Chondrocyte (in vitro differentiated cells): ENCODE measurements around the gene LMNTD2. TPM values are rescaled to one million over a fixed set of nuclear protein-coding genes. Genes with fewer than 3 reads are reported as not detected.
A peak's percentile ranks its signal among the peaks of the same experiment; 100 is the strongest.

ENCODE experiments used
- DNase-seq: peaks from one replicate; pipeline ENCODE4 v3.0.0; 2021; ENCODE audit warnings: mixed read lengths, low spot score
- H3K27ac Mint-ChIP-seq: one replicate; pipeline ENCODE4 v1.8.0; 2021; ENCODE audit warnings: mild to moderate bottlenecking, moderate library complexity, mixed read lengths; ENCODE audit not compliant: unreplicated experiment
- H3K27me3 Mint-ChIP-seq: 2 replicates; pipeline ENCODE4 v1.8.0; 2021; ENCODE audit warnings: low read depth, mixed read lengths
- H3K36me3 Mint-ChIP-seq: 2 replicates; pipeline ENCODE4 v1.8.0; 2021; ENCODE audit warnings: low read depth, mixed read lengths
- H3K4me1 Mint-ChIP-seq: 2 replicates; pipeline ENCODE4 v1.8.0; 2021; ENCODE audit warnings: low read depth, mild to moderate bottlenecking, mixed read lengths
- H3K4me3 Mint-ChIP-seq: one replicate; pipeline ENCODE4 v1.8.0; 2021; ENCODE audit warnings: mild to moderate bottlenecking, moderate library complexity, mixed read lengths; ENCODE audit not compliant: unreplicated experiment
- H3K9me3 Mint-ChIP-seq: 2 replicates; pipeline ENCODE4 v1.8.0; 2021; ENCODE audit warnings: low read depth, mixed read lengths
- CTCF ChIP-seq: fragments of 200-600 bp; sonication (generic); IDR thresholded peaks from 2 replicates; pipeline ENCODE4 v1.5.0; 2021; ENCODE audit warnings: antibody characterized with exemption, mild to moderate bottlenecking, moderate library complexity
- total RNA-seq: library from RNA; stranded (reverse); gene quantifications from 3 replicates; pipeline ENCODE4 v1.2.1, GENCODE V29; 2021

Gene LMNTD2
- total RNA-seq, 1 donor from 2014 or later: 5.5 TPM

- H3K27ac Mint-ChIP-seq: no peak overlapping the region
- no peak overlapping the region for H3K4me3 Mint-ChIP-seq
These were observed 29.3 kb downstream of the LMNTD2 start for GRCh38 chr11:530960-531831.

DNA sequence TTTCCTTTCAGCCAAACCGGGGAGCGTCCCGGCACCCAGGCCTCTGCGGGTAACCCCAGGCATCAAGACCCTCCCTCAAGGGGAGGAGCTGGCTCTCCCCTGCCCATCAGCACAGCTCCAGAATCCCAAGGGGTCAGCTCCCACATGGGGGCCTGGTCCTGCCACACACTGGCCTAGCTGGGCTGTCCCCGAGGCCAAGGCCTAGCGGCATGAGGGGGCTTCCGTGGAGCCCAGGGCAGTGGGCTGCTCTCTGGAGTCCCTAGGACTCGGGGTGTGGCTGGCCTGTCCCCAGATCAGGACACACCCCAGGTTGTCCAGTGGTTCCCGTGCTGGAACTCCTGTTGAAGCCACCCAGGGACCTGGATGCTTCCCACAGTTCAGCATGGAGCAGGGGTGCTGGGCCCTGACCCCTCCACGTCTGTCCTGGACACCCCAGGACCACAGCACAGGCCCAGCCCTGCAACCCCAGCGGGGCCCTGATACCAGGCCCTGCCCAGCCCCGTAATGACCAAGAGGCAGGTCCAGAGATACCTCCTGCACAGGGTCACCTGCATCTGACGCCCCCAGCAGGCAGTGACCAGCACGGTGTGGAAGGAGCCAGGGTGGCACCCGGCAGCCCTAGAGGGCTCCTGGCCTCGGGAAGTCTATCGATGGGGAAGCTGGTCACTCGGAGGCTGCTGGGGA is 30.7 kb downstream of the LMNTD2 start:
- no peak for TF ChIP-seq CTCF
- Mint-ChIP-seq H3K27ac (no peak overlapping the region), H3K4me1 (peaks cover 2% of the 10 kb centered on the region), H3K27me3 (no peaks in the 10 kb centered on the region), H3K36me3 (no peaks in the 10 kb centered on the region), H3K9me3 (no peaks in the 10 kb centered on the region), H3K4me3 (no peak overlapping the region)
- DNase-seq: peak; percentile 88

More at GRCh38 chr11:530960-531831, 29.3 kb downstream of the LMNTD2 start:
- Mint-ChIP-seq H3K36me3 (no peaks in the 10 kb centered on the region), H3K4me1 (peaks cover 4% of the 10 kb centered on the region), H3K27me3 (no peaks in the 10 kb centered on the region), H3K9me3 (no peaks in the 10 kb centered on the region)
- DNase-seq: no peak
- TF ChIP-seq CTCF: no peak

- DNase-seq: peak; percentile 88
- no peak for TF ChIP-seq CTCF
These were observed 31.5 kb downstream of the LMNTD2 start for GRCh38 chr11:528815-529727.

GRCh38 chr11:528166-528814 is 32.2 kb downstream of the LMNTD2 start:
- TF ChIP-seq CTCF: no peak

More at GRCh38 chr11:528815-529727, 31.5 kb downstream of the LMNTD2 start:
- Mint-ChIP-seq H3K4me3 (no peak overlapping the region), H3K36me3 (peaks cover under 1% of the 10 kb centered on the region), H3K4me1 (peaks cover 2% of the 10 kb centered on the region), H3K27ac (no peak overlapping the region), H3K27me3 (no peaks in the 10 kb centered on the region), H3K9me3 (no peaks in the 10 kb centered on the region)

More at GRCh38 chr11:528166-528814, 32.2 kb downstream of the LMNTD2 start:
- Mint-ChIP-seq H3K36me3 (peaks cover 2% of the 10 kb centered on the region), H3K4me1 (peaks cover 2% of the 10 kb centered on the region), H3K27me3 (no peaks in the 10 kb centered on the region), H3K4me3 (no peak overlapping the region), H3K27ac (no peak overlapping the region), H3K9me3 (no peaks in the 10 kb centered on the region)
- no peak for DNase-seq
